Femur (tissue), 1 donor: ENCODE measurements around the gene LONRF2.

Experiments
- DNase-seq: peaks from one replicate; pipeline ENCODE4 v3.0.0-alpha.2; 2017

Gene LONRF2

GRCh38 chr2:100234141-100234540 is 88.2 kb downstream of the LONRF2 start:
- no peak for DNase-seq

- no peak for DNase-seq
Measured at GRCh38 chr2:100233061-100233460, 89.2 kb downstream of the LONRF2 start.

GRCh38 chr2:100230754-100231153 is 91.5 kb downstream of the LONRF2 start:
- no peak for DNase-seq

GRCh38 chr2:100228967-100229366 is 93.3 kb downstream of the LONRF2 start:
- no peak for DNase-seq

GRCh38 chr2:100228415-100228814 is 93.9 kb downstream of the LONRF2 start:
- no peak for DNase-seq

- no peak for DNase-seq
Measured at GRCh38 chr2:100224988-100225710, 97.2 kb downstream of the LONRF2 start.

GRCh38 chr2:100223502-100223901 is 98.8 kb downstream of the LONRF2 start:
- no peak for DNase-seq
